ENCODE data around the gene MEGF10.
A peak's percentile ranks its signal among the peaks of the same experiment; 100 is the strongest.
"Not testable (repeated sequence)": the region's sequence is repeated elsewhere in the genome, so short reads cannot be mapped to it uniquely, and the experiment has no call there.

Gene MEGF10

GRCh38 chr5:127292030-127292735 lies 1.6 kb downstream of the MEGF10 start:
- DNase-seq (ENCODE audit: insufficient read length, low spot score) (no peak), FAIRE-seq (no peak)
- no peak for TF ChIP-seq POLR2A (IDR thresholded peaks at IDR 0.05; ENCODE audit: low read depth, low read length)

- DNase-seq (ENCODE audit: insufficient read length, low spot score) (no peak), FAIRE-seq (no peak)
- TF ChIP-seq POLR2A (IDR thresholded peaks at IDR 0.05; ENCODE audit: low read depth, low read length): no peak
These were observed 2.8 kb downstream of the MEGF10 start for GRCh38 chr5:127293373-127293772.

GRCh38 chr5:127294829-127295228 lies 4.2 kb downstream of the MEGF10 start:
- TF ChIP-seq POLR2A (IDR thresholded peaks at IDR 0.05; ENCODE audit: low read depth, low read length): no peak
- no peak for DNase-seq (ENCODE audit: insufficient read length, low spot score)
- FAIRE-seq: no peak

- no peak for TF ChIP-seq POLR2A (IDR thresholded peaks at IDR 0.05; ENCODE audit: low read depth, low read length)
- DNase-seq (ENCODE audit: insufficient read length, low spot score): no peak
- no peak for FAIRE-seq
These were observed 4.9 kb downstream of the MEGF10 start for GRCh38 chr5:127295454-127295853.

GRCh38 chr5:127296321-127296720 lies 5.7 kb downstream of the MEGF10 start:
- peak; percentile 9 for DNase-seq (ENCODE audit: insufficient read length, low spot score)
- FAIRE-seq: peak; percentile 57
- no peak for TF ChIP-seq POLR2A (IDR thresholded peaks at IDR 0.05; ENCODE audit: low read depth, low read length)

- DNase-seq (ENCODE audit: insufficient read length, low spot score); FAIRE-seq: not testable (repeated sequence)
These were observed 6.3 kb downstream of the MEGF10 start for GRCh38 chr5:127296894-127297293.

- DNase-seq (ENCODE audit: insufficient read length, low spot score) (no peak), FAIRE-seq (no peak)
- no peak for TF ChIP-seq POLR2A (IDR thresholded peaks at IDR 0.05; ENCODE audit: low read depth, low read length)
These were observed 6.9 kb downstream of the MEGF10 start for GRCh38 chr5:127297348-127298035.

- TF ChIP-seq POLR2A (IDR thresholded peaks at IDR 0.05; ENCODE audit: low read depth, low read length): no peak
- no peak for FAIRE-seq
- DNase-seq (ENCODE audit: insufficient read length, low spot score): no peak
These were observed 7.4 kb downstream of the MEGF10 start for GRCh38 chr5:127298036-127298429.

- DNase-seq (ENCODE audit: insufficient read length, low spot score) (no peak), FAIRE-seq (no peak)
- no peak for TF ChIP-seq POLR2A (IDR thresholded peaks at IDR 0.05; ENCODE audit: low read depth, low read length)
These were observed 8.1 kb downstream of the MEGF10 start for GRCh38 chr5:127298656-127299055.

- no peak for DNase-seq (ENCODE audit: insufficient read length, low spot score)
- FAIRE-seq: no peak
- TF ChIP-seq POLR2A (IDR thresholded peaks at IDR 0.05; ENCODE audit: low read depth, low read length): no peak
These were observed 9.1 kb downstream of the MEGF10 start for GRCh38 chr5:127299678-127300077.

- no peak for FAIRE-seq
- DNase-seq (ENCODE audit: insufficient read length, low spot score): no peak
- no peak for TF ChIP-seq POLR2A (IDR thresholded peaks at IDR 0.05; ENCODE audit: low read depth, low read length)
These were observed 11.9 kb downstream of the MEGF10 start for GRCh38 chr5:127302509-127302908.

- FAIRE-seq (no peak), DNase-seq (ENCODE audit: insufficient read length, low spot score) (no peak)
These were observed 12.8 kb downstream of the MEGF10 start for GRCh38 chr5:127303404-127303803.

GRCh38 chr5:127305493-127305892 lies 14.9 kb downstream of the MEGF10 start:
- FAIRE-seq (no peak), DNase-seq (ENCODE audit: insufficient read length, low spot score) (no peak)
- no peak for TF ChIP-seq POLR2A (IDR thresholded peaks at IDR 0.05; ENCODE audit: low read depth, low read length)

More at GRCh38 chr5:127303404-127303803, 12.8 kb downstream of the MEGF10 start:
- no peak for TF ChIP-seq POLR2A (IDR thresholded peaks at IDR 0.05; ENCODE audit: low read depth, low read length)

- TF ChIP-seq POLR2A (IDR thresholded peaks at IDR 0.05; ENCODE audit: low read depth, low read length): no peak
- no peak for FAIRE-seq
- no peak for DNase-seq (ENCODE audit: insufficient read length, low spot score)
These were observed 15.4 kb downstream of the MEGF10 start for GRCh38 chr5:127306036-127306435.

GRCh38 chr5:127306647-127307046 lies 16.1 kb downstream of the MEGF10 start:
- TF ChIP-seq POLR2A (IDR thresholded peaks at IDR 0.05; ENCODE audit: low read depth, low read length): no peak
- DNase-seq (ENCODE audit: insufficient read length, low spot score) (no peak), FAIRE-seq (no peak)

All from H54 (cell line).